GM18867 (cell line): ENCODE results near the gene NPRL2.
A peak's percentile ranks its signal among the peaks of the same experiment; 100 is the strongest.

Experiments
- ATAC-seq: cut with Tn5 transposase; IDR thresholded peaks from one replicate; pipeline ENCODE4 v1.9.1; 2021; ENCODE audit warnings: mild to moderate bottlenecking, moderate library complexity; ENCODE audit not compliant: unreplicated experiment

NPRL2 gene

DNA sequence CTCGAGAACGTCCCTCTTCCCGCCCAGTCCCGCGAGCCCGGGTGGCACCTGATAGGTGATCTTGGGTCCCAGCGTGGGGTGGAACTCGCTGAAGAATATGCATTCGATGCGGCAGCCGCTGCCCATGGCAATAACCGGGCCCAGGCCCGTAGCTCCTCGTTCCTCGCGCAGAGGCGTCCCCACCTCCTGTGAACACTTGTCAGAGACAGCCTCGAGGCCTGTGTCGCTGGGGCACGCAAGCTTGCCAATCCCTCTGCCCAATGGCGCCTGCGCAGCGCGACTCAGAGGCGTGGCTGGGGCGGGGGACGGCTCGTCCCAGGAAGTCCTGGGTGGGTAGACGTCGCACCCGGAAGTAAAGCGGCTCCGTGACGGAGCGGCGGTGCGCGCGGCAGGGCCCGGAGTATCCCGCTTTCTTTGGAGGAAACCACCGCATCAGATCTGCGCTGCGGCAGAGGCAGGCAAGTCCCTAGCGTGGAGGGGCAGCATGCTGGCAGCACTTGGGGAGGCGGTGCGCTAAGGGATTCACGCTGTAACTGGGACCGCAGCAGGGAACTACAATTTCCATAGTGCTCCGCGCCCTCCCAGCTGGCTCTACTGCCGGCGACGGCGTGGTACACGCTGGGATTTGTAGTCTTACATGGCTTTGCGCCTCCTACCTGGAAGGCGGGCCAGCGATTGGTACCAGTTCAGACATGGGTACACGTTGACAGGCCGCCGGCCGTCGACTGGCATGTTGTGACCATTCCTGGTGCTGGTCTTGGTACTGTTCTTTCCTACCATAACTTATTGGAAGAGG is at the start of gene NPRL2, which contains the start of gene CYB561D2:
NPRL2 (minus strand) TSS at position 249 of the 796 bp plus-strand sequence; CDS start at position 126, 123 bp downstream.
CYB561D2 (plus strand) TSS at position 336 of the 796 bp plus-strand sequence. CDS start 572 bp downstream, outside the sequence.
- ATAC-seq: peak; percentile 83

DNA sequence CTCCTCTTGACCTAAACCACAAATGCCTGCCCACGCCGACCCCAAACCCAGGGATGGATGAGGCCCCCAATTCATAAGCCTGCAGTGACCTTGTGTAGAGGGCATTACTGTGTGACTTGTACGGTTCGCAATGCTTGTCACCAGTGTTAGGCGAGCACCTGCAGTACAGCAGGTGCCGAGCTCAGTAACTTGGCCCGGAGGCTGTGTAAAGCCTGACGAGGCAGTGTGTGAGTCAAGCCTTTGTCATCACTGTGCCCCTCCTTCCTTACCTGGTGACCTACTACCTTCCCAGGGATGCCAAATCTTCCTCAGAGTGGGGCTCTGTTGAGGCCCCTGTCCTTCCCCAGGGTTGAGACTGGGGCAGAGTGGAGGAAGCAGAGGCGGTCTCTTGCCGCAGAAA is 45.9 kb upstream of the NPRL2 start:
- no peak for ATAC-seq

DNA sequence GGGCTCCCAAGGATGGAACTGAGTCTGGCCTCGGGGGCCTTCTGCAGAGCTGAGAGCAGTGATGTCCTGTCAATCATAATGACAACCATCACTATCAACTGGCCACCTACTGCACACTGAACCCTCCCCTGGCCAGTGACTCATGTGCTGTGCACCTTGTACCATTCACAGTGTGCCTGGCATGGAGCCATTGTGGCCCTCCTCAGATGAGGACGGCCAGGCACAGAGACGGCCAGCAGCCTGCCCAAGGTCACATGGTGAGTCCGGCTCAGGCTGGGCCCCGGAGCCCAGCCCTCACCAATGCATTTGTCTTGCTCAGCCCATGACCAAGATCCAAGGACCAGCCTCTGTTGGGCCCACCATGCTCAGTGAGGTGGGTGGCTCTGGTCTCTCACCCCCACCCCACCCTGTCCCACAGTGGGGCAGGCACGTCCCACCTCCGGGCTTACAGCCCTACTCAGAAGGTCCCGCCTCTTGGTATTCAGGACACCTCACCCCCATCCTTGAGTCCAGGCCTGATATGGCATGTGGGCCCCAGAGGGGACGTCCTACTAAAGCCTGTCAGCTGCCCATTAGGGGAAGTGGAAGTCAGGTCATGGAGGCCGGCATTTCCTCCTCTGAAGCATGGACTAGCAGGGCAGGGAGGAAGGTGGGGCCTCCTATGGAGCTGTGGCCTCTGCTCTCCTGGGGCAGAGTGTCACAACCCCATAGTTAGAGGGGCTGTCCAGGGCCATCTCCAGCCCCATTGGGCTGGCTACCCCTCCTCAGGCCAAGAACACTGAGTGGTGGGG is 44.7 kb upstream of the NPRL2 start:
- ATAC-seq: no peak

DNA sequence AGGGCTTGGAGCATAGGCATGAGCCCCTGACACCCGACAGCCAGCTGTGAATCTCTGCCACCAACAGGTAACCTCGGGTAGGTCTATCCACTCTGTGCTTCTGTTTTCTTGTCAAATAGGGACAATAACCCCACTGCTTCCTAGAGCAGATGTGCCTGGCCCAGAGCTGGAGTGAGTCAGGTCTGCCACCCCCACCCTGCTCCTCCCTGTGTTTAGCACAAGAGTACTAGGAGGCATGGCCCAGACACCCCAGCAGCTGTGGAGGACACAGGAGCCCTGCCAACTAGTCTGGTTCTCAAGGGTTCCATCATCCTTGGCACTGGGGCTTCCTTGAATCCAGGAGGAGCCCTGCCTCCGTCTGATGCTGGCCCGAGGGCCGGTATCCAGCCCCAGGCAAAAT is 42.5 kb upstream of the NPRL2 start:
- ATAC-seq: no peak

DNA sequence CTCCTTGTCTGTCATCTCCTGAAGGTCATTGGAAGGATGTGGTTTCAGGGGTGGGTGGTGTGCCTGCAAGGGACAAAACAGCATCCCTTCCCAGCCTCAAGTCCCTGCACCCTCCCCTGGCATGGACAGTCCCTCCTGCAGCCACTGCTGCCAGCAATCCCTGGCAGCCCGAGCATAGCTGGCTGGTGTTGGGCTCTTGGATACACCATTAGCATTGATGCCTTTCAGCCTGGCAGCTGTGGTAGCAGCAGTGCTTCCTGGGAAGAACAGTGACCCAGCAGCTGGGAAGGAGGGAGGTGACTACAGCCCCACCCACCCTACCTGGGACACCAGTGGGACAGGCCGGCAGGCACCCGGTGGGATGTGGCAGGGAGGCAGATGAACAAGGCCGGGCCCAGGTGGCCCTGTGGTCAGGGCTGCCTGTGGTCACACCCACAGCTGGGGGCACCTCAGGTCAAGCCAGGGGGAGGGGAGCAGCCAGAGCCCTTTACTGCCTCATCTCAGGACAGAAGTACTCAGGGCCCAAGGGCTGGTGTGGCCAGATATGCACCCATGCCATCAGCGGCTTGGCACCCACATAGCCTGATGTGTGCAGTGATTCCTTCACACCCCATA is 41.6 kb upstream of the NPRL2 start:
- ATAC-seq: no peak

DNA sequence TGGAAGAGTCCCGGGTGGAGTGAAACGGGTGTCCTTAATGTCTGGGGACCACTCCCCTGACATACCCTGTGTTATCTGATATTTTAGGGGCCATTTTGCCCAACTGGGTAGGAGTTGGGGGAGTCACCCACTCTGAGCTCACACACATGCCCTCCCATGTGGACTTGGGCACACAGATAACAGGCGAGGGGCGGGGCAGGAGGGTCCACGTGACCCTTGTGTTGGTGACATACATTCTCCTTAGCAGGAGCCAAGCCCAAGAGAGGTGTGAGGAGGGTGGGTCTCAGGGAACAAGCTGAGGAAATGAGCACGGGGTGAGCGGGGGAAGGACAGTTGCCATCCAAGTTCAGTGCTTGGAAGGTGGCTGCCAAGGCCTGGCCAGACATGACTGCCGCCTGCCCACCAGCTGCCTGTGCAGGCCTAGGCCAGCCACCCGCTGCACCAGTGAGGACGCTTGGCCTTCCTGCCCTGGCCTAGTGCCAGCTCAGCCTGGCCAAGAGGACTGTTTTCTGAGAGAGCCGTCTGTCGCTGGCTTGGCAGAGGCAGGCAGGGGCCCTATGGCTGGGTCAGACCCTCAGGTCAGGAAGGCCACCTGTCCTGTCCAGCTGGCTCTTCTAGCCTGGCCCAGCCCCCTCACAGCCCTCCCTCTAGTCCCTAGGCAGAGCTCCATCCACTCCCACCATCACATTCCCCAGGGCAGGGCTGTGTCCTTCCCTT is 40.1 kb upstream of the NPRL2 start:
- no peak for ATAC-seq

DNA sequence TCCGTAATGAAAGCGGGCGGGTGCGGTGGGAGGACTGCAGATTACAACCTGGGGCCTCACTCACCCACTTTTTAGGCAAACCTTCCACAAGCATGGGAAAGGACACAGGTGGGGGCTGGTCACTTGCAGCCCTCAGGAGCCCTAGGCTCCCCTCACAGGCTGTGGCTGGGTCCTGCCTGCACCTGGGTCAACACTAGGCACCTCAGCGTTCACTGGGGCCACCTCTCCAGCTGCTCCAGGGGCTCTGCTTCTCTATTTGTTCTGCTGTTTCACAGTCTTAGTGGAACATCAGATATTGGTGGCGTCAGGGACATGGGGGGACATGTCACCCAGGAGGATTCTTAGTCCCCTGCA is 38.8 kb upstream of the NPRL2 start:
- ATAC-seq: no peak

DNA sequence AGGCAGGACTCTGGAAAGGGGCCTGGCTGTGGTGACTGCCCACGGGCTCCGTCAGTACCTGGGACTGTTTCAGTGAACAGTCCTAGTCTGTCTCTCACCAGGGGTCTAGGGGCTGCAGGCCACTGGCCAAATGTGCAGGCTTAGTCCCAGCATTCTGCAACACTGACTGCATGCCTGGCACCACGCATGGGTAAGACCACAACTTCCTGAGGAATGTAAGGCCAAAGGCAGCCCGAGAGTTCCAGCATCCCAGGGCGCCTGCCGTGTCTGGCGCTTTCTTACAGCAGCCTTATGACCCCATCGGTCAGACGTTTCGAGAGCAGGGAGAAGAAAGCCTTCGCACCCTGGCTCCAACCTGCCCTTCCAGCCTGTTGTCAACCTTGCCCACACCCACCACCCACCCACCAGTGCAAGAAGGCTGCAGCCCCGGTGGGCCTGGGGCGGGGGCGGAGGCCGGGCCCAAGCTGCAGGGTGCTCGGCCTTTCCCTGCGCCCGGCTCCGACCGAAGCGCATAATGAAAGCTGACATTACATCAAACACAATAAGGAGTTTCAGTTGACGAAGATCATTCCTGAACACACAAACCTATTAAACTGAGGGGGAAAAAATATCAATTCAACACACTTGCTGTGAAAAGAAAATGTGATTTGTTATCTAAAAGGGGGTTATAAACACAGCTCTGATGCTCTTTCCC is 38.3 kb upstream of the NPRL2 start:
- no peak for ATAC-seq

DNA sequence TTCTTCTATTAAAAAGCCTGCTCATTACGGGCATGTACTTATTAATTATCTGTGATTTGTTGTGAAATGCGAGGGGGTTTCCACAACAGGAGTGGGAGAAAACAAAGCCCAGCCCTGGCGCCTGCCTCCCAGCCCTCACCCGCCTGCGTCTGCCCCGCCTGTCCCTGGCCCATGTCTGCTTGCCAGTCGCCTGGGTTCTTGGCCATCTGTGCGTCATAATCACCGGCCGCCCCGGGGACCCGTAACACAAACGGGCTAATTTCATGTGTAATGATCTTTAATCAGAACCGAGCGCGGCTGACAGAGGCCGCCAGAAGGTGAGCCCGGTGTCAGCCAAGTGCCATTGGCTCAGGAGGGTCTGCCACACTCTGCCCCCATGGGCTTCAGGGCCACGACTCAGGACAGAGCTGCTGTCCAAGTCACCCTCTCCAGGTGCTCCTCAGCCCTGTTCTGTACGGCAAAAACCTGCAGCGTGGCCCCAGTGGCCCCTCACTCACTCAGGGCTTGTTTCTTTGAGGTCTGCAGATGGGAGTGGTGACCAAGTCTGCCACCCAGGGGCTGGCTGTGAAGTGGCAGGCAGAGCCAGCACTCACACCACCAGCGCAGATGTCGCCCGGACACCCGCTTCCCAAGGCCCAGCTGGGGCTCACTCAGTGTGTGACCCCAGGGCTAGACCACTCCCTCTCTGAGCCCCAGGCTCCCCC is 37.6 kb upstream of the NPRL2 start:
- no peak for ATAC-seq

DNA sequence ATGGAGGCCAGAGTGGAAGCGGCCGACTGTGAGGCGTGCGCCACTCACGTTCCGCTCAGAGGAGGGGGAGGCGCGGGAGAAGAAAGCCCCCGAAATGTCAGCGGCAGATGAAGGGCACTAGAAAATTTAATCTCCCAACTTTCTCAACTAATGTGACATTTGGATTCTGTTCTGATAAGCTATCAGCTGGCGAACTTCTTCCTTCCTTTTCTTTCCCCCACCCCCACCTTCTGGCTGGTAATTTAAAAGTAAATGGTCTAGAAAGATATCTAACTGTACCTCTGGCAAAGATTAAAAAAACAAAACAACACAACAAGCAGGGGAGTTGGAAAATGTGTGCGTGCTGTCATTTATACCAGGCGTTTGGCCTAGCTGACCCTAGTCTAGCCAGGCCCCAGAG is 35.2 kb upstream of the NPRL2 start:
- ATAC-seq: no peak

DNA sequence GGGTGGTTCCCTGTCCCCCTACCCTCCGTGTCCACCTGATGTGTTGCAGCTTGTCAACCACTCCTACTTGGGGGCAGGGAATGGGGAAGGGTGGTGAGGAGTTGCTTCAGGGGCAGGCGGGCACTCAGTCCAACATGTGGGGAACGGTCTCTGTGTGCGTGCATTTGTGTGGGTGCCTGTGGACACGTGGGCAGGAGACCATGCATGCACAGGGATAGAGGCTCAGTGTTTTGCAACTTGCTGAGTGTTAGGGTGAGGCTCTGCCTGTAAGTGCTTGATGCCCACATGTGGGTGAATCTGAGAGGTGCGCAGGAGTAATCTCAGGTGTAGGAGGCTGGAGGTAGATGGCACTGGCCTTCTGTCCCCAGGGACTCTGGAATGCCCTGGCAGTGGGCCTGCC is 33.2 kb upstream of the NPRL2 start:
- no peak for ATAC-seq

DNA sequence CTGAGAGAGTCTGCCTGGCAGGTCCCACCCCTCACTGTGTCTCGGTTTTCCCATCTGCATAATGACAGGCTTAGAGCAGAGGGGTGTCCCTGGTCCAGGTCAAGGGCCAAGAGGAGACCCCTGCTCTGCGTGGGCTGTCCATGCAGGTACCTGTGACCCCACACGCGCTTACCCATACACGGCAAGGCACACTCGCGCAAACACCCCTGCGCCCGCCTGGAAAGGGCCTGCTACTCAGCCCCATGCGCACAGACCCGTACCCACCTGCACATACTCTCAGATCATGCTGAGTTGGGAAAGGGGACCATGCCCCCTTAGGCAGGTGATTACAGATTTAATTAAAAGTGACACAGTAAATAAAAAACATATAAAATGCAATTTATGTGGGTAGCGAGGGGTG is 32.1 kb upstream of the NPRL2 start:
- no peak for ATAC-seq

DNA sequence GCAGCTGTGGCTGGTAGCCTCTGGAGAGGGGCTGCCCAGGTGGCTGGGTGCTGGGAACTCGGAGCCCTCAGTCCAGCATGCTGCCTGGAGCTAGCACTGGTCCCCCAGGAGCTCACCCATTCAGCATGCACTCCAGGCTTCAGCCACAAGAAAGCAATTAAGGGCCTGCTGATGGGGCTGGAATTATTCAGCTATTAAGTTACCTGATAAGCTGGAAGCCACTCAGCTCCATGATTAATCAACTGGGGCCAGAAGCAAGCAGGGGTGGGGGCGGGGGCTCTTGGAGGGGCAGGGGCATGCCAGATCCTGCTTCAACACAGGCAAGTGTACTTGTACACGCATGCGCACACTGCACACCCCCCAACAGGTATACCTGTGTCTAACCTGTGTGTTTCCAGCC is 30.8 kb upstream of the NPRL2 start:
- no peak for ATAC-seq

DNA sequence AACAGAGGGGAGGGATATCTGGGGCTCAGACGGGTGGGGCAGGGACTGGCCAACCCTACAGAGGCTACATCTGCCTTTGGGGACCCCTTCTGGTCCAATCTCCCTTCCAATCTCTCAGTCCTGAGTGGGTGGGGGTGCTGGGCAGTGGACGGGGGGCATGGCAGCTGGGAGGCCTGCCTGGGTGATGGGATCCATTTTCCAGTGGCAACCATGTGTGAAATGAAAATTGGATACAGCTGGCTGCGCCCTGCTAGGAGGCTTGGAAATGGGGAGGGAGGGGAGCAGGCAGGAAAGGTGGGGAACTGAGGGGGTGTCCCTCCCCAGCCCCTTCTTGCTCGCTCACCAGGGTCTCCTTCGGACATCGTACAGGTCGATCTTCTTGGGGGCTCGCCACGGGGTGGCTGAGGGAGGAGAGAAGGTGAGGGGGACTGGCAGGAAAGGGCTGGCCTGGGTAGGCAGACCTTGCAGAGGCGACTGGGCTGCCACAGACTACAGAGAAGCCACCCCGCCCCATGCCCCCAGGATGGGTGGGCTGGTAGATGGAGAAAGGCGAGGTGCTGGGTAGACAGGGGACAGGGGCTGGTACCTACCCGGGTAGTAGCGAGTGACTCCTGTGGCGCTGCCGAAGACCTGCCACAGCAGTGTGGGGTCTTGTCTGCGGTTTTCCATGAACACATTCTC is 30.0 kb upstream of the NPRL2 start:
- ATAC-seq: no peak

DNA sequence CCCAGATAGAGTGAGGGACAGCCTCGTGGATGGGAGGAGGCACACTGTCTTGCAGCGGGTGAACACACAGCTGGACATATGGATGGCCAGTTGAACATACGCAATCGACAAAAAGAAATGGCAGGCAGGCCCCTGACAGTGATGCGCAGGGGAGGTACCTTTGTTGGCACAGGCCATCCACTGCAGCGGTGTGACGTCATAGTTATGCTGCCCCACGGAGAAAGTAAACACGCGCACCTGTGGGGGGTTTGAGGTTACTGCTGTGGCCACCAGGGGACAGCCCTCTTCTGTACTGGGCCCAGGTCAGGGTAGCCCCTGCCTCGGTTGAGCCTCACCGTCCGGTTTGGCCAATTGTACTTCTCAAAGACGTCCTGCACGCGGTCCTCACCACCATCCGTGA is 28.2 kb upstream of the NPRL2 start:
- no peak for ATAC-seq

DNA sequence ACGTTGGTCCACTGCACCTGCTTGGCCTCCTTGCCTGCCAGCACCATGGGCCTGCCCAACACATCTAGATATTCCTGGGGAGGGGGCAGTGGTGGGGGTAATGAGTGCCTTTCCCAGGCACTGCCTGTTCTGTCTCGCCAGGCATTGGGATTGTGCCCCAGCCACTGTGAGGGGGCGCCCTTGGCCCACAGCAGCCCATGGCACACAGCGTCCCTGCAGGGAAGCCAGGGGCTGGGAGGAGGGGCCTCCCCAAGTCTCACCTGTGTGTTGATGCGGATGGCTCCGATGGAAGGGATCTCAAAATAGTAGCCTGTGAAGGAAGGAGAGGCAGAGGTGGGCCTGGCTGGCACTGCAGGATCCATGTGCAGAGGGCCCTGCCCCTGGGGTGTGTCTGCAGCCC is 27.4 kb upstream of the NPRL2 start:
- no peak for ATAC-seq

DNA sequence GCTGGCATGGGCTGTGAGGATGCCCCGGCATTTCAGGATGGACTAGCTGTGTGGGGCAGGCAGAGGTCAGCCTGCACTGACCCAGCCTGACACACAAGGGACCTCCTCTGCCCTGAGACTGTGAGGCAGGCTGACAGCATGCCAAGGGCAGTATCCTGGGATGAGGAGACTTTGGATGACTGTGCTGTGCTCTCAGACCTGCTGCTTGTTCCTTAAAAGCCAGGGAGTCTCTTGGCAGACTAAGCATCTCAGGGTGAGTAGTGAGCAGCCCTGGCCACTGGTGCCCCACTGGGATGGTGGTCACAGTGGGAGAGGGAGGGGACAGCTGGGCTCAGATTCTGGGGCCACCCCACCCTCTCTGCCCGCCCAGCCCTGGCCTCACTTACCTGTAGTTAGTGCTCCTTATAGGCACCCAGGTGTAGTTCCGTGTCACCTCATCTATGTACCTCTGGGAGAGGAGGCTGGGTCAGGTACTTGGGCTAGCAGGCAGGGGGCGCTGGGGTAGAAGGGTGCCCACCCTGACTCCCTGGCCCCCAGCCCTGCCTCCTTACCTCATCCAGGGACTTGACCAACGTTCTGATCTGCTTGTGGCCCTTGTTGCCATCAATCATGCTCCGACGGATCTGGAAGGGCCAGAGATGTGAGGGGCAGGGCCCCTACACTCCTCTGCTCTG is 24.8 kb upstream of the NPRL2 start:
- ATAC-seq: no peak

DNA sequence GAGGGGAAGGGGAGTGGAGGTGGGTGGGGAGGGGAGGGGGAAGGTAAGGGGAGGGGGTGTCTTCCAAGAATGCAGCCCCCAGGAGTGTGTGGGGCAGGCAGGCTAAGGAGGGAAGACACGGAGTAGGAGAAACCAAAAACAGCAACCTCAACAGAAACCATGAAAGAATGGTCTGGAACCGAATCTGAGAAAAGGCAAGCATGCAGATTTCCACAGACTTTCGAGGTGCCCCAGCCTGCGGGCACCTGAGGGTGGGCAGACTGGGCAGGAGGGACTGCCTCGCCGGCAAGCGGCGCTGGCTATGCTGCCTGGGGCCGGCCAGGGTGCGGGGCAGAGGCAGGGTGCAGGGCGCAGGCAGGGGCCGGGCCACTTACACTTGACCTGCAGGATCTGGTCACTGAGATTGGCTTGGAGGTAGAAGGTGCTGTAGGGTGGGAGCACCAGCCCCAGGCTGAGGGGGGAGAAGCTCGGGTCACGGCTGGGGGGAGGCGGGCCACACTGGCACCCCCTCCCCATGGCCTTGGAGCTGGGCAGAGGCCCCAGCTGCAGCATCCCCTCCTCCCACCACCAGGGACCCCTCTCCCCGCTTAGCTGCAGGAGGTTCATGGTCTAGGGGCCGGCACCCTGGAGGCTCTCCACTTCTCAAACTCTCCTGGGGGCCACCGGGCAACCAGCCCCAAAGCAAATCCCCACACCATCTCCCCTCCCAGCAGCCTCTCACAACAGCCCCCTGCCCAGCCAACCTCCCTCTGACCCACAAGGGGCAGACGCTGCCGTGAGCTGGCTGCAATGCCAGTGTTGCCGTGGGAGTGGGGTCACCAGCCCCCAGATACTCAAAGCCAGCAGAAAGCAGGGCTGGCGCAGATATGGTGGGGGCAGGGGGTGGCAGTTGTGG is 24.0 kb upstream of the NPRL2 start:
- no peak for ATAC-seq
